WTC11 (cell line): ENCODE measurements around the gene PPFIBP2.

ENCODE experiments used
- CREB1 ChIP-seq: sonication (generic); formaldehyde crosslinking; IDR thresholded peaks from 2 replicates; pipeline ENCODE4 v1.8.0; 2023; ENCODE audit warnings: mild to moderate bottlenecking, missing genetic modification reagents
- ELF4 ChIP-seq: sonication (generic); formaldehyde crosslinking; IDR thresholded peaks from 2 replicates; pipeline ENCODE4 v1.8.1; 2022; ENCODE audit warnings: low read depth, mild to moderate bottlenecking, moderate library complexity, missing genetic modification reagents
- GABPB1 ChIP-seq: sonication (generic); formaldehyde crosslinking; IDR thresholded peaks from 2 replicates; pipeline ENCODE4 v1.8.1; 2023; ENCODE audit warnings: mild to moderate bottlenecking, missing genetic modification reagents
- MXD4 ChIP-seq: fragments of 250-450 bp; sonication (Bioruptor Pico); IDR thresholded peaks from 2 replicates; pipeline ENCODE4 v1.8.0; 2021; ENCODE audit warnings: mild to moderate bottlenecking, moderate library complexity, borderline replicate concordance
- SMAD3 ChIP-seq: sonication (generic); formaldehyde crosslinking; IDR thresholded peaks from 2 replicates; pipeline ENCODE4 v1.8.0; 2022; ENCODE audit warnings: missing genetic modification reagents, mild to moderate bottlenecking, borderline replicate concordance
- SP1 ChIP-seq: sonication (generic); formaldehyde crosslinking; conservative IDR thresholded peaks from 2 replicates; pipeline ENCODE4 v1.8.1; 2022; ENCODE audit warnings: missing genetic modification reagents
- TP53 ChIP-seq: sonication (generic); formaldehyde crosslinking; IDR thresholded peaks from 2 replicates; pipeline ENCODE4 v1.8.1; 2023; ENCODE audit warnings: mild to moderate bottlenecking, missing genetic modification reagents
- ZNF671 ChIP-seq: fragments of 250-450 bp; sonication (Bioruptor Pico); IDR thresholded peaks from 2 replicates; pipeline ENCODE4 v1.8.0; 2021; ENCODE audit warnings: mild to moderate bottlenecking
- TF ChIP-seq, protein P1 (sequence below): fragments of 200-600 bp; IDR thresholded peaks from 2 replicates; pipeline ENCODE4 v1.8.0; 2022; ENCODE audit warnings: antibody characterized with exemption
- TF ChIP-seq, protein P2 (sequence below): sonication (generic); formaldehyde crosslinking; IDR thresholded peaks from 2 replicates; pipeline ENCODE4 v1.8.0; 2022; ENCODE audit warnings: mild to moderate bottlenecking, missing genetic modification reagents
- TF ChIP-seq, protein P3 (sequence below): fragments of 250-450 bp; sonication (Bioruptor Pico); IDR thresholded peaks from 2 replicates; pipeline ENCODE4 v2.1.2; 2022; ENCODE audit warnings: mild to moderate bottlenecking, moderate library complexity
- TF ChIP-seq, protein P4 (sequence below): sonication (generic); formaldehyde crosslinking; IDR thresholded peaks from 2 replicates; pipeline ENCODE4 v1.8.0; 2022; ENCODE audit warnings: mild to moderate bottlenecking, missing genetic modification reagents

DNA sequence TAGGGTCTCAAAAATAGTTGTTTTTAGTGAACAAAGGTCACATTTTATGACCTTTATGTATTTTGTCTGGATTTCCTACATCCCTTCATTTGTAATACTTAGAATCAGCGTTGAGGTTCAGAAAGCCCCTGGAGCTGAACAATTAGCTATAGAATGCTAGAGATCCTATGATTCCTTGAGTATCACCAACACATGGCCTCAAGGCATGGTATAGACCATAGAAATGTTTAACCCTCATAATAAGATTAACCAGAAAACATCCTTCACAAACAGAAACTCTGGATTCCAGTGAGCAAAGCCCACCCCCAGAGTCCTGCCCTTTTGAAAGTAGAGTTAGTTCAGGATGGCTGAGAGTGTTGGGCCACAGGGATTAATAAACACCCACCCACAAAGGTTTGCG lies 82.2 kb downstream of the PPFIBP2 start:
- TF ChIP-seq, protein P1, sequence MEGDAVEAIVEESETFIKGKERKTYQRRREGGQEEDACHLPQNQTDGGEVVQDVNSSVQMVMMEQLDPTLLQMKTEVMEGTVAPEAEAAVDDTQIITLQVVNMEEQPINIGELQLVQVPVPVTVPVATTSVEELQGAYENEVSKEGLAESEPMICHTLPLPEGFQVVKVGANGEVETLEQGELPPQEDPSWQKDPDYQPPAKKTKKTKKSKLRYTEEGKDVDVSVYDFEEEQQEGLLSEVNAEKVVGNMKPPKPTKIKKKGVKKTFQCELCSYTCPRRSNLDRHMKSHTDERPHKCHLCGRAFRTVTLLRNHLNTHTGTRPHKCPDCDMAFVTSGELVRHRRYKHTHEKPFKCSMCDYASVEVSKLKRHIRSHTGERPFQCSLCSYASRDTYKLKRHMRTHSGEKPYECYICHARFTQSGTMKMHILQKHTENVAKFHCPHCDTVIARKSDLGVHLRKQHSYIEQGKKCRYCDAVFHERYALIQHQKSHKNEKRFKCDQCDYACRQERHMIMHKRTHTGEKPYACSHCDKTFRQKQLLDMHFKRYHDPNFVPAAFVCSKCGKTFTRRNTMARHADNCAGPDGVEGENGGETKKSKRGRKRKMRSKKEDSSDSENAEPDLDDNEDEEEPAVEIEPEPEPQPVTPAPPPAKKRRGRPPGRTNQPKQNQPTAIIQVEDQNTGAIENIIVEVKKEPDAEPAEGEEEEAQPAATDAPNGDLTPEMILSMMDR = no peak
- TF ChIP-seq ELF4 (CRISPR knock-in tag) = no peak
- TF ChIP-seq CREB1 (CRISPR knock-in tag) = no peak
- TF ChIP-seq GABPB1 (CRISPR knock-in tag) = no peak
- TF ChIP-seq MXD4 (CRISPR knock-in tag) = no peak
- TF ChIP-seq TP53 (CRISPR knock-in tag) = no peak
- TF ChIP-seq, protein P2, sequence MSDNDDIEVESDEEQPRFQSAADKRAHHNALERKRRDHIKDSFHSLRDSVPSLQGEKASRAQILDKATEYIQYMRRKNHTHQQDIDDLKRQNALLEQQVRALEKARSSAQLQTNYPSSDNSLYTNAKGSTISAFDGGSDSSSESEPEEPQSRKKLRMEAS (CRISPR knock-in tag) = no peak
- TF ChIP-seq, protein P3, sequence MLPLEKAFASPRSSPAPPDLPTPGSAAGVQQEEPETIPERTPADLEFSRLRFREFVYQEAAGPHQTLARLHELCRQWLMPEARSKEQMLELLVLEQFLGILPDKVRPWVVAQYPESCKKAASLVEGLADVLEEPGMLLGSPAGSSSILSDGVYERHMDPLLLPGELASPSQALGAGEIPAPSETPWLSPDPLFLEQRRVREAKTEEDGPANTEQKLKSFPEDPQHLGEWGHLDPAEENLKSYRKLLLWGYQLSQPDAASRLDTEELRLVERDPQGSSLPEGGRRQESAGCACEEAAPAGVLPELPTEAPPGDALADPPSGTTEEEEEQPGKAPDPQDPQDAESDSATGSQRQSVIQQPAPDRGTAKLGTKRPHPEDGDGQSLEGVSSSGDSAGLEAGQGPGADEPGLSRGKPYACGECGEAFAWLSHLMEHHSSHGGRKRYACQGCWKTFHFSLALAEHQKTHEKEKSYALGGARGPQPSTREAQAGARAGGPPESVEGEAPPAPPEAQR (CRISPR knock-in tag) = no peak
- TF ChIP-seq SP1 (CRISPR knock-in tag) = no peak
- no peak for TF ChIP-seq SMAD3 (CRISPR knock-in tag)
- TF ChIP-seq, protein P4, sequence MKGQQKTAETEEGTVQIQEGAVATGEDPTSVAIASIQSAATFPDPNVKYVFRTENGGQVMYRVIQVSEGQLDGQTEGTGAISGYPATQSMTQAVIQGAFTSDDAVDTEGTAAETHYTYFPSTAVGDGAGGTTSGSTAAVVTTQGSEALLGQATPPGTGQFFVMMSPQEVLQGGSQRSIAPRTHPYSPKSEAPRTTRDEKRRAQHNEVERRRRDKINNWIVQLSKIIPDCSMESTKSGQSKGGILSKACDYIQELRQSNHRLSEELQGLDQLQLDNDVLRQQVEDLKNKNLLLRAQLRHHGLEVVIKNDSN (CRISPR knock-in tag) = no peak
- no peak for TF ChIP-seq ZNF671 (CRISPR knock-in tag)
